ENCODE data around the gene NME3.

NME3 gene

DNA sequence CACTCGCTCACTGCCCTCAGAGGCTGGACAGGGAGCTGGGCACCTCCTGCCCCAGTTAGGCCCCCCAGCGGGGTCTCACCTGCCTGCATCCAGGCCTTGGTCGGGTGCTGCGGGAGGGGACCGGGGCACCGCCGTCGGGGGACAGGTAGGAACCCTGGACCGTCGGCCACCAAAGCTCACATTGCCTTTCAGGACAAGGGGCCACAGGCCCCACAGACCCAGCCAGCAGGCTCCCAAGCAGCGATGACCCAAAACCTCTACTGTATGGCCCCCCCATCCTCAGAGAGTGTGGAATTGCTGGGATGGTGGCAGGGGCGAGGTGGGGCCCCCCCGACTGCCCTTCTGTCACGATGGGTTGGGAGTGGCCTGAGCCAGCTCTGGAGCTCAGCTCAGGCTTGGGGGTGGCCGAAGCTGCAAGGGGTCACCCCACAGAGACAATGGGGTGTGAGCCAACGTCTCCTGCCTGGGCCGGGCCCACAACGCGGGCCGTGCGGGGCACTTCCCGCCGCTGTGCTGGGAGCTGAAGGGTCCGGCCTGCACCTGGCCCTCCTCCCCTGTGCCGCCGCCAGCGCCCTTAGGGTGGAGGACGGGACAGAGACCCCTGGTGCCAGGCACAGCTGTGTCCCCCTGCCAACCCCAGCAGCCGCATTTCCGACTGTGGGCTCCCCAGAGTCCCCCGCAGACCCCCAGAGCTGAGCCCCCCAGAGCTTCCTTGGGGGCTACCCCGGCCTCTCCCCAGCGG is 21.7 kb upstream of the NME3 start:
- no peak for DNase-seq

DNA sequence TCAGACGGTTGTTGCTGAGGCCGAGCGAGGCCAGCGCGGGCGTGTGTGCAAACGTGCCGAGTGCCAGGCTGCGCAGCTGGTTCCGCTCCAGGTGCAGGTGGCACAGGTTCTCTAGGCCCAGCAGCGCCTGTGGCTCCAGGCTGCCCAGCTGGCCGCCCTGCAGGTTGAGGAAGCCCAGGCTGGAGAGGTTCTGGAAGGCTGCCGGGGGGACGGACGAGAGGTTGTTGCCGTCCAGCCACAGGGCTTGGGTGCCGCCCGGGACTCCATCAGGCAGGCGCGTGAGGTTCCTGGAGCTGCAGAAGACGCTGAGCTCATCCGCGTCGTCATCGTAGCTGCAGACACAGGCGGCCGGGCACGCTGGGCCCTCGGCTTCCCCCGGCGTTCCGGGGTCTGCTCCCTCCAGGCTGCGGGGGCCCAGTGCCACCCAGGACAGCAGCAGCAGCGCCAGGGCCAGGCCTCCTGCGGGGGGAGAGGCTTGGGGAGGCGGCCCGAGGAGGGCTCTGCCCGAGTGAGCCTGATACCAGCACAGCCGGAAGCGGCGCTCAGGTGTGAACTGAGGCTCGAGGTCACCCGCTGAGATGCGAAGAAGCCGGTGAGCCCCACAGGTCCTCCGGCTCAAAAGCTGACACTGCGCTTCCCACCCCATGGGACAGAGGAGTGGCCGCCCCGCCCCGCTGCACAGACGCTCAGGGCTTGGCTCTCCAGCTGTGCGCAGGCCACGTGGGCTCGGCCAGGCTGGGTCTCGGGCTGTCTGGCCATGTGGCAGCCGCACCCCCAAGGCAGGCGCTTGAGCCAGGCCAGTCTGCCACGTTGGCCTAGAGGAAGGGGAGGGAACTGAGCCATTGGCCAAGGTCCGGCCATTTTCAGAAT is 20.8 kb upstream of the NME3 start:
- DNase-seq: no peak

DNA sequence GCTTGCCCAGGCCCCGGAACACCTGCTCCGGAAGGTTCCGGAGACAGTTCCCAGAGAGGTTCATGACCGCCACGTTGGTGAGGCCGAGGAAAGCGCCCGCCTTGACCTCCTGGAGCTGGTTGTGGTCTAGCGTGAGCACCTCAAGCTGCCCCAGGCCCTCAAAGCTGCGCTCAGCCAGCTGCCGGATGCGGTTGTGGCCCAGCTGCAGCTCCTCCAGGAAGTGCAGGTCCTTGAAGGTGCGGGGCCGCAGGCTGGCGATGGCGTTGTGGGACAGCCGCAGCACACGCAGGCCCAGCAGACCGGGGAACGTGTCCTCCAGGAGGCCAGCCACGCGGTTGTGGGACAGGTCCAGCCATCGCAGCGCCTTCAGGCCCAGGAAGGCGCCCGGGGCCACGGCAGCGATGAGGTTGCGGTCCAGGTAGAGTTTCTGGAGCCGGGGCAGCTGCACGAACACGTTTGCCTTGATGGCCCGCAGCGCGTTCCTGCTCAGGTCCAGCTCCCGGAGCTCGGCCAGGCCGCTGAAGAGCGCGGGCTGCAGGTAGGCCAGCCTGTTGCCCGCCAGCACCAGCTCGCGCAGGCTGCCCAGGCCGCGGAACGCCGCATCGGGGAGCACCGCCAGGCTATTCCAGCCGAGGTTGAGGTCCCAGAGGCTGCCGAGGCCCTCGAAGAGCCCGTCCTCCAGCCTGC is 20.1 kb upstream of the NME3 start:
- no peak for DNase-seq

DNA sequence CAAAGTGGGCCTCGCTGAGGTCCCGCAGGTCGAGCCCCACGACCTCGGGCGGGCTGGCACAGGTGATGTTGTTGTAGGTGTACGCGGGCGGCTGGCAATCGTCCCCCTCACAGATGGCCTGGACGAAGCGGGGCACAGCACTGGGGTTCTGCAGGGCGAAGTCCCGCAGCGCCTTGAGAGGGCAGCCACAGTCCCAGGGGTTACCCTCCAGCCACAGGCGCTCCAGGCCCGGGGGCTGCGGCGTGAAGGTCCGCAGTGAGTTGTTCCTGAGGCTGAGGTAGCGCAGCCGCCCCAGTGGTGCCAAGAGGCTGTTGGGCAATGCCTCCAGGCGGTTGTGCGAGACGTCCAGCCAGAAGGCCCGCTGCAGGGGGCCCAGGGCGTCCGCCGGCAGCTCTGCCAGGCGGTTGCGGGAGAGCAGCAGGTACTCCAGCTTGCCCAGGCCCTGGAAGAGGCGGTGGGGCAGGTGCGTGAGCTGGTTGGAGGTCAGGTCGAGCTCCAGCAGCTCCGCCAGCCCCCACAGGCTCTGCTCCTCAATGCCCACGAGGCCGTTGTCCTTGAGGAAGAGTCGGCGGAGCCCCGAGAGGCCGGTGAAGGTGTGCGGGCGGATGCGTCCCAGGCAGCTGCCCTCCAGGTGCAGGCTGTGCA is 19.4 kb upstream of the NME3 start:
- DNase-seq: no peak

DNA sequence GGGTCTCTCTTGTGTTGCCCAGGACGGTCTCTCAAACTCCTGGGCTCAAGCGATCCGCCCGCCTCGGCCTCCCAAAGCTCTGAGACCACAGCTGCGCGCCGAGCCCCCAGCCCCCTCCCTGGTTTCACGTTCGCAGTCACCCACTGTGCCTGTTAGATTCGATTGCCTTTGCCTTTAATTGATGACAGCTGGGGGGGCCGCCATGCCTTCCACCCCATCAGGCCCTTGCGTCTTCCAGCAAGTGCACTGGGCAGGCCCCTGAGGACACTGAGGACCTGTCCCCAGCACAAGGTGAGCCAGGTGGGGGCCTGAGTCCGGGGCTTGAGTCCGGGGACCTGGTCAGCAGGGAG is 18.9 kb upstream of the NME3 start:
- no peak for DNase-seq

DNA sequence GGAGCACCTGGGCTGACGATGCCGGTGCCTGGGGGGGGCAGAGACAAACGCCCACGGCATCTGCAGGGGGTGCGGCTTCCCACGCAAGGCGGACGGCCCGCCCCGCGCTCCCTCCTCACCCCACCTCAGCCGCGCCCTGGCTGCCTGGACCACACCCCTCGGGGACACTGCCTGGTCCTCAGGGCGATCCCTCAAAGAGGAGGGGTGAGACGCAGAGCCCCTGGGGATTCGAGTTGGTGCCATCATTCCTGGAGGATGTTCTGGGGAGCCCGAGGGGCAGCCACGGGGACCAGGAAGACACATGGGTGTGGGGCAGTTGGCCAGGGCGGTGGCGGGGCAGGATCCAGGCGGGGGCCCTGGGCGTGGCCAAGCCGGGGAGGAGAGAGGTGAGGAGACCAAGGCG is 18.3 kb upstream of the NME3 start:
- no peak for DNase-seq

DNA sequence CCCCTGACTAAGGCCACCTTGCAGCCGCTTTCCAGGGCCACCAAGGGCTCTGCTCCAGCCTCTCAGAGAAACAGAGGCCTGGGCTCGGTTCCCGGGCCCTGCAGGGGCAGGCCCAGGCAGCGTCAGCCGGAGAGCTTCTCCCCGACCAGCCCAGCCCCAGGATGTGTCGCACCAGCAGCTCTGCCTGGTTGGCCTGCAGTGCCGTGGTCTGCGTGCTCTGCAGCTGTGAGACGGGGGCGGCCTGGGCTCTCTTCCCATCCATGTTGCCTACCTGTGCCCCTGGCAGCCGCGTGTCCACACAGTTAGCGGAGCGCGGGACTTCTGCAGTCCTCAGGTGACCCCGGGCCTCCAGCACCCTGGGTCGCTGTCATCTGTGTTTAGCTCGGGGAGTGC is 17.4 kb upstream of the NME3 start:
- DNase-seq: no peak

DNA sequence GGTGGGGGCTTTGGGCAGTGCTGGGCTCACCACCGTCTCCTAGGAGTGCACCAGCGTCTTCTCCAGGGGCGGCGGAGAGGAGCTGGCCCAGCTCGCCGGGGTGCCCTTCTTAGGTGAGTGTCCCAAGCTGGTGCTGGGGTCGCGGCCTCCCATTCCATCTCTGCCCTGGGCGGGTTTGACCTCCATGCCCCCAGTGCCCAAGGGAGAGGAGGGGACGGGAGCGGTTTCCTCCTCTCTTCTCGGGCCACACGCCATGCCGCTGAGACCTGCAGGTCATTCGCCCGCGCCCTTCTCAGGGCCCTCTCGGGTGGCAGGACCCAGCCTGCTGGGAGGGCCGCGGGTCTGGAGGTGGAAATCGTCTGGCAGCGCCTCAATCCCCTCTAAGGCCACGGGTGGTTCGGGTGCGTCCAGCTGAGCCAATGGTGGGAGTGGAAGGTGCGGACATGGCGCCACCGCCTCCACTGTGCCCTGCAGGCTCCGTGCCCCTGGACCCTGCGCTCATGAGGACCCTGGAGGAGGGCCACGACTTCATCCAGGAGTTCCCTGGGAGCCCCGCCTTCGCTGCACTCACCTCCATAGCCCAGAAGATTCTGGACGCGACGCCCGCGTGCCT is 16.9 kb upstream of the NME3 start:
- no peak for DNase-seq

DNA sequence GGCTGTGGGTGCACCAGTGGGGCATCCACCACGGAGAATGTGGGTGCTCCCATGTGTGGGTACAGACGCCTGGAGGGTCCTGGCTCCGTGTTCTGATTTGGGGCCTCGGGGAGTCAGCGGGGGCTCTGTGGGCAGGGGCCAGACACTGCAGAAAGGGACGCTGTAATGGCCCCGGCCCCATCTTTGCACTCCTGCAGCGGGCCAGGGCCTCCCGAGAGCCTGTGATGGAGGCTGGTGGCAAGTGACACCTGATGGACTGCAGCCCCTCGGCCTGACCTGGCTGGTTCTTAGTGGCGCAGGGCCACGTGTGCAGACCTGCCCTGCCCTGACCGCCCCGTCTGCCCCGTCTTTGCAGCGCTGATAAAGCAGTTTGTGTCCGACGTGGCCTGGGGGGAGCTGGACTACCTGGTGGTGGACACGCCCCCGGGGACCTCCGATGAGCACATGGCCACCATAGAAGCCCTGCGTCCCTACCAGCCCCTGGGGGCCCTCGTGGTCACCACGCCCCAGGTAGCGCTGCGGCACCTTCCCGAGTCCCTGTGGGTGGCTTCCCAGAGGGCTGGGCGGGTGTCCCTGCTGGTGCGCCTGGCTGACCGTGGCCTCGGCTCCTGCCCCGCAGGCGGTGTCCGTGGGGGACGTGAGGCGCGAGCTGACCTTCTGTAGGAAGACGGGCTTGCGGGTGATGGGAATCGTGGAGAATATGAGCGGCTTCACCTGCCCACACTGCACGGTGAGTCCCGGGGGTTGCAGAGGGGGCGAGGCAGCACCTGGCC is 16.2 kb upstream of the NME3 start:
- no peak for DNase-seq

DNA sequence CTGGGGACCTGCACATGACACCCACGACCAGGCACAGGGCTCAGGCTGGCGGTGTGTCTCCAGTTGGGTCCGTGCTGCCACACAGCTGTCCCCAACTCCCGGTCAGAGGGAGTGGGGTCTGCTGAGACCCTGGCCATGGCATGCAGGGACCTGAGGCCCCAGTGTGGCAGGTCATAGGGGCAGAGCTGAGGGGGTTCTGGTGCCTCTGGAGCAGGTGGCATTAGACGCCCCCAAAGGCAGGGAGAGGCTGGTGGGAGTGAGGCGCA is 15.6 kb upstream of the NME3 start:
- no peak for DNase-seq

DNA sequence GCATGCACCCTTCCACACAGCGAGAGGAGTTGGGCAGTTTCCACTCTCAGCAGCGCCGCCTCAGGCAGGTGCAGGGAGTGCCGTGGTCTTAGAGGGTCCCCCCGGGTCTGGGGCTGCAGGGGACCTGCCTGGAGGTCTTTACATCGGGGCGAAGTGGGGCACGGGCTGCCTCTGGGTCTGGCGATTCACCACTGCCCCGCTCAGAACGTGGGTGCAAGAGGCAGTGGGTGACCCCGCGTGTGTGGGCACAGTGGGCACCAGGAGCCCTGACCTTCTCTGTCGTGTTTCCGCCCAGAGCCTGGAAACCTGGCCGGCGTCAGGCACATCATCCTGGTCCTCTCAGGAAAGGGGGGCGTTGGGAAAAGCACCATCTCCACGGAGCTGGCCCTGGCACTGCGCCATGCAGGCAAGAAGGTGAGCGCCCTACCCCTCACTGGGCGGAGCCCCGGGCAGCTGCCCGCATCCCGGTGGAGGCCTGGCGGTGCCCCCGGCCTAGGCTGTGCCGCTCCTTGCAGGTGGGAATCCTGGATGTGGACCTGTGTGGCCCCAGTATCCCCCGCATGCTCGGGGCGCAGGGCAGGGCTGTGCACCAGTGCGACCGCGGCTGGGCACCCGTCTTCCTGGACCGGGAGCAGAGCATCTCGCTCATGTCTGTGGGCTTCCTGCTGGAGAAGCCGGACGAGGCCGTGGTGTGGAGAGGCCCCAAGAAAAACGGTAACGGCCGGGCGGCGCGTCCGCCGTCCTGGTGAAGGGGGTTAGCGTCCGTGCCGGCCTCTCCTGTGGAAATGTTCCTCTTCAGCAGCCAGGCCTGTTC is 15.1 kb upstream of the NME3 start:
- no peak for DNase-seq

DNA sequence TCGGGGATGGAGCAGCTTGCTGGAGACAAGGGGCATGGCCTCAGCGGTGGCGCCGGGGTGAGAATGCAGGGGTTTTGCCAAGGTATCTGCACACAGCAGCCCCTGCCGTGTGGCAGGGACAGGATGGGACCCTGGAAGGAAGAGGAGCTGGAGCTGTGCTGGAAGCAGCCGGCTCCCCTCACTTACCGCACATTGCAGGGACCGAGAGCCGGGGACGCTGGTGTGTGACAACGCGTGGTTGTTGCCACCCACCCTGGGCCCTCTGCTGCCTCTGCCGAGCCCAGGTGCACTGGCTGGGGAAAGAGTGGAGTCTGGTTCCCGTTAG is 14.5 kb upstream of the NME3 start:
- DNase-seq: no peak

DNA sequence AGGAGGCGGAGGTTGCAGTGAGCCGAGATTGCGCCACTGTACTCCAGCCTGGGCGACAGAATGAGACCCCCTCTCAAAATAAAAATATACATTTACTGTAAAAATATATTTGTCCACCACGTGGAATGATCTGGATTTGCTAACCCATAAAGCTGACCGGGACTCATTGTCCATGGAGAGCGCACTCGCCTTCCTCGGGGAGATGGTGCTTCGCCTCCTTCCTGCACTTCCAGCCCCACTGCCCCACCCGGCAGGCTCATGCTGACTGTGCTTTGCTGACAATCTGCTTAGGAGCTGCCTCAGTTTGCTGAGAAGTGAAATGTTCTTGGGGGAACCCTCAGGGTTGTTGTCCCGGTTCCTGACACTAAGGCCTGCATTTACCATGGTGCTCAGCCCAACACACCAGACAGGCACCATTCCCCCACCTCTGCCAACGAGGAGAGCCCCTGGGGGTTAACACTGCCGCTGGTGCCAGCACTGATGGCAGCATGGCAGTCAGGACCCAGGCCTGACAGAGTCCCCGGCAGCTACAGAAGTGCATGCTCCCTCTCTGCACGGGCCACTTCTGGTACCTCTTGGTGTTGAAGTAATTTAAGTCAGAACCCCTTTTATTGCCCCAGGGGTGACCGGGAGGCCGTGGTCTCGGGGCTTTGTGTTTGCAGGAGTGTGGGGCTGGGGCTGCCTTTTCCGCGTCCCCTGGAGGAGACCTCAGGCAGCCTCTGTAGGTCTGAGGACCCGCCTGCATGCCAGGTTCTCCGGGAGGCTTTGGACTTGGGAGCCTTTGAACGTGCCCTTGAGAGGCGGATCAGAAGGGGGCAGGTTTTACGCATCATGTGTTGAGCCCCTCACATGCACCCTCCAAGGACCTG is 13.9 kb upstream of the NME3 start:
- no peak for DNase-seq

DNA sequence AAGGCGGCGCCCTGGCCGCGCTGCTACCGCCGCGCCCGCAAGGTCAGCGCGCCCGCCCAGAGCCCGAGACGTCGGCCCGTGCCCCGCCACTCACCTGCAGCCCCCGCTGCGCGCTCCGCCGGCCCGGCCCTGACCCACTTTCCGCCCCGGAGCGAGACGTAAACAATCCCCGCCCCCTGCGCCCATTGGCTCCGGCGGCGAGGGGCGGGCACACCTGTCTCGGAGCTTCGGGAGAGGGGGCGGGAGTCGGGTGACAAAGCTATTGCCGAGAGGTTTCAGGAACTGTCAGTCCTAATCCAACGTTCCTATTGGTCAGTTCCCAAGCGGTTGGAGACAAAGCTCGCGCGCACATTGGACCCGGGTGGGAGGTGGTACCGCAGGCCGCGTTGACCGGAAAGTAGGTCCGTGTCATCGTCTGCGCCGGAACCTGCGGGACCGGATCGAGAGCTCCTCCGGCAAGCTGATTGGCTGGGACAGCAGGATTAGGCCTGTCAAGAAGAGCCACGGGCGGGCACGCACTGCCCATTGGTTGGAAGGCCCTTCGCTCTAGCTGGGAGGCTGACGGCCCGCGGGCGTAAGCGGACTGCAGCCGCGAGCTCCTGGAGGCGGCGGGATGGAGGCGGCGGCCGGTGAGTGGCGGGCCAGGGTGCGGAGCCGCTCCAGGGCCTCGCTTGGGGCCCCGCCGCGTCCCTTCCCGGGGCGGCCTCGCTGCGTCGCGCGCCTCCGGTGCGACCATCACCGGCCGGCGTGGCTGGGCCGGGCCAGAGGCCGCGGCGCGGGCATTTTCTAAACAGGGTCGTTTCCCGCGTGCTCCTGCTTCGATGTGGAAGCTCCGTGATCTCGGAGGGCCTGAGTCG is 11.3 kb upstream of the NME3 start, which contains the start of the genes NUBP2 and SPSB3:
TSS of gene NUBP2 (plus strand) at position 553 of the 857 bp plus-strand sequence. CDS start at position 614, 61 bp downstream.
TSS of gene SPSB3 (minus strand) at position 164 of the 857 bp plus-strand sequence. CDS start 1,088 bp downstream, outside the sequence.
- peak; percentile 96 for DNase-seq

DNA sequence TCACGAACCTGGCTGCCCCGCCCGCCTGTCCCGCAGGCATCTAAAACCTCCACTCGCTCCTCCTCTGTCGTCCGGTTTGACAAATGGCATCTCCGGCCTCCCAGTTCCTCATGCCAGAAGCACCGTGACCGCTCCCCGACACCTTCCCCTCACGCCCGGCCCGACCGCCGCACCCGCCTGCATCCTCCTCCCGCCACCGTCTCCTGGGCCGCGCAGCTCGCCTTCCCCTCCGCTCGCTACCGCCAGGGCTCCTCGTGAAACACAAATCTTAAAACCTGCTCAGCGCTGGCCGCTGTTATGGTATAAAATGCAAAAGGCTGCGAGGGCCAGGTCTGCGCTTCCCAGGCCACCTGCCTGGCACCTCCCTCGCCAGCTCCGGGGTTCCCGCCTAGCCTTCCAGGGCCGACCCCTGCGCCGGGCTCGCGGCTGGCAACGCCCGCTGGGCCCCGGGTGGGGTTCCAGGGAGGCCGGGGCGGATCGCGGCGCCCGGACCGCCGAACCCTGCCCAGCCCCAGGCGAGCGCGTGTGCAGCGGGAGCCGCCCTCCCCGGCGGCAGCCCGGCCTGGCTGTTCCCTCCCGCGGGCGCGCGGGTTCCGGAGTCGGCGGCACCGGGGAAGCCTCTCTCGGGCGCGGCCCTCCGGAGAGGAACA is 10.5 kb upstream of the NME3 start:
- peak; percentile 52 for DNase-seq

DNA sequence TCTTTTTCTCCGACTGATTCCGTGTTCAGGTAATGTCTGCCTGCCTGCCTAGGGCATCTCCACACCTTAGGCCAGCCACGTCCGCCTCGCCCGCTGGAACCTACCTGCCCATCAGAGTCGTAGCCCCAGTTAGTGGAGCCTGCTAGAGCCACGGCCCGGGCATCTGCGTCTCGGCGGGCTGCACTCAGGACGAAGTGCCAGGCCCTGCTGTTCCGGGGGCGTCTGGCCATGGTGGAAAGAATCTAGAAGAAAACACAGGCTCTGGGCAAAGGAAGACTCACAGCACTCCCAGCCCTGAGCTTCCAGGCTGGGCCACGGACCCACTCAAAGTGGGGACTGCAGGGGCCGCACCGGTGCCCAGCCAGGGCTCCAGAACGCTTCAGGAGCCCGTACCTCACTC is 9.9 kb upstream of the NME3 start:
- no peak for DNase-seq

DNA sequence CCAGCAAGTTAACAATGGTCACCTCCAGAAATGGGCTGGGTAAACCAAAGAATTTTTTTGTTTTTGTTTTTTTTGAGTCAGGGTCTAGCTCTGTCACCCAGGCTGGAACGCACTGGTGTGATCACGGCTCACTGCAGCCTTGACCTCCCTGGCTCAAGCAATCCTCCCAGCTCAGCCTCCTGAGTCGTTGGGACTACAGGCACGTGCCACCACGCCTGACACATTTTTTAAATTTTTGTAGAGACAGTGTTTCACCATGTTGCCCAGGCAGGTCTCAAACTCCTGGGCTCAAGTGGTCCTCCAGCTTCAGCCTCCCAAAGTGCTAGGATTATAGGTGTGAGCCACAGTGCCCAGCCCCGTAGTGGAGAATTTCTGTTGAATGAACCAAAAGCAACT is 9.3 kb upstream of the NME3 start:
- no peak for DNase-seq

DNA sequence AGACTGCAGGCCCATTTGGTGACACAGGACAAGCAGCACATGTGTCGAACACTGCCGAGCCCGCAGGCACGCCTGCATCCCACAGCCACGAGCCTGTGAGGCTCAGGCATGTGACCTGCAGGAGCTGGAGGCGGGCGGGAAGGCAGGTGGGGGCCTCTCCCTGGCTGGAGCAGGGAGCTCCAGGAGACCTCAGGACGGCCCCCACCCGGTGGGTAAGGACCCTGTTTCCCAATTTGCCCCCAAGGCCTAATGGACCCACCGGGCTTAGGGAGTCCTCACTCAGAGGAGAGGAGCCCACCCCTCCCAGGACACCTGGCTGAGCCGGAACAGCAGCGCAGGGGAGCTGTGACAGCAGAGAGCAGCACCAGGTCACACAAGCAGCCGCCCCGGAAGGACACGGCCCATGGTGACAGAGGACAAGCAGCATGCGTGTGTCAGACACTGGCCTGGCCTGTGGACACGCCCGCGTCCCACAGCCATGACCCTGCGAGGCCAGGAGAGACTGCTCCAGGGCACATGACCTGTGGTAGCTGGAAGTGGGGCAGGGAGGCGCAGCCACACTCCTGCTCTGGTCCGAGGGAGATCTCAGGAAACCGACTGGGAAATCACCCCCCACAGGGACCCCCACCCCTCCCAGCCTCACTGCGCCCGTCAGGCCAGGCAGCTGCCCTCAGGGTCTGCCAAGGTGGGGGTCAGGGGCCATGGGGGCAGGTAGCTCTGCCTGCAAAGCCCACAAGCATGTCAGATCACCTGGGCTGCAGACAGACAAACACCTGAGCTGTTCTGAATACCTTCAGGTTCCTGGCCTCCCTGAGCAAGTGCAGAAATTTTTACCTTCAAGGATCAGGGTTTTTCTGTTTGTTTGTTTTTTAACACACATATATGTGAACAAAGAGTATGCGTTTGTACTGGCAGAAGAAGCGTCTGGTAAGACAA is 8.7 kb upstream of the NME3 start:
- no peak for DNase-seq
